Lung microvascular endothelial cell (primary cell): Measurements from ENCODE around the gene TMEM63A. TPM values are rescaled to one million over a fixed set of nuclear protein-coding genes. Genes with fewer than 3 reads are reported as not detected.

Source experiments
- DNase-seq, 2 donors: peaks; one replicate each; pipeline versions ENCODE4 v3.0.0 to v3.0.0-alpha.2; 2010; ENCODE audit warnings: low read depth in 2 of 2
- total RNA-seq: library from RNA; depleted of rRNA; stranded (reverse); fragments of >200 nt; gene quantifications from 2 replicates; pipeline ENCODE4 v1.2.1, GENCODE V29; 2014

Gene TMEM63A
- total RNA-seq, 1 donor from 2014 or later: 4.4 TPM

GRCh38 chr1:225866981-225867380, 15.2 kb downstream of the TMEM63A start:
- no peak for DNase-seq

- DNase-seq: peak; percentile 35 to 83
These were observed 15.9 kb downstream of the TMEM63A start for GRCh38 chr1:225866061-225866837.

- no peak for DNase-seq
These were observed 16.7 kb downstream of the TMEM63A start for GRCh38 chr1:225865514-225865913.

- DNase-seq: peak in 1 of 2 donors; percentile 64
These were observed 19.0 kb downstream of the TMEM63A start for GRCh38 chr1:225863167-225863566.

GRCh38 chr1:225862581-225862950, 19.6 kb downstream of the TMEM63A start:
- no peak for DNase-seq

- DNase-seq: no peak
These were observed 20.2 kb downstream of the TMEM63A start for GRCh38 chr1:225861834-225862580.

GRCh38 chr1:225860876-225861441, 21.2 kb downstream of the TMEM63A start:
- DNase-seq: no peak

- no peak for DNase-seq
These were observed 22.1 kb downstream of the TMEM63A start for GRCh38 chr1:225860107-225860506.

GRCh38 chr1:225859151-225859550, 23.0 kb downstream of the TMEM63A start:
- no peak for DNase-seq

GRCh38 chr1:225857256-225857655, 24.9 kb downstream of the TMEM63A start:
- DNase-seq: no peak

- peak in 1 of 2 donors; percentile 72 for DNase-seq
These were observed 26.5 kb downstream of the TMEM63A start for GRCh38 chr1:225855503-225856300.

GRCh38 chr1:225853441-225853840, 28.7 kb downstream of the TMEM63A start:
- no peak for DNase-seq

GRCh38 chr1:225852413-225853124, 29.6 kb downstream of the TMEM63A start:
- no peak for DNase-seq

- no peak for DNase-seq
These were observed 30.4 kb downstream of the TMEM63A start for GRCh38 chr1:225851805-225852204.

GRCh38 chr1:225850370-225850769, 31.8 kb downstream of the TMEM63A start:
- DNase-seq: no peak

GRCh38 chr1:225849925-225850324, 32.3 kb downstream of the TMEM63A start:
- peak in 1 of 2 donors; percentile 42 for DNase-seq

GRCh38 chr1:225848030-225848955, 33.9 kb downstream of the TMEM63A start:
- DNase-seq: no peak

- no peak for DNase-seq
These were observed 34.6 kb downstream of the TMEM63A start for GRCh38 chr1:225847610-225848009.

- no peak for DNase-seq
These were observed 35.6 kb downstream of the TMEM63A start for GRCh38 chr1:225846331-225847310.
